Memory B cell (primary cell): ENCODE data around the gene LINGO4.
"Not testable (repeated sequence)": the region's sequence is repeated elsewhere in the genome, so short reads cannot be mapped to it uniquely, and the experiment has no call there.

Source experiments
- ATAC-seq: fragments of 150-1000 bp; cut with Tn5 transposase; 2 replicates; pipeline ENCODE4 v1.10.0; 2021; ENCODE audit warnings: low read depth, mild to moderate bottlenecking, moderate library complexity
- DNase-seq, 2 donors: peaks; one replicate each; pipeline ENCODE4 v3.0.0; 2022; ENCODE audit warnings: low spot score in 2 of 2
- H3K27ac Mint-ChIP-seq: one replicate; pipeline ENCODE4 v1.8.0; 2022; ENCODE audit warnings: mild to moderate bottlenecking, moderate library complexity, mixed read lengths
- H3K27me3 Mint-ChIP-seq: one replicate; pipeline ENCODE4 v1.8.0; 2022; ENCODE audit warnings: mixed read lengths
- H3K36me3 Mint-ChIP-seq: one replicate; pipeline ENCODE4 v1.8.0; 2022; ENCODE audit warnings: mild to moderate bottlenecking, mixed read lengths
- H3K4me1 Mint-ChIP-seq: one replicate; pipeline ENCODE4 v1.8.0; 2022; ENCODE audit warnings: mixed read lengths
- H3K4me3 Mint-ChIP-seq: one replicate; pipeline ENCODE4 v1.8.0; 2022; ENCODE audit warnings: mild to moderate bottlenecking, moderate library complexity, mixed read lengths
- H3K9me3 Mint-ChIP-seq: one replicate; pipeline ENCODE4 v1.8.0; 2022; ENCODE audit warnings: mixed read lengths

The LINGO4 gene

DNA sequence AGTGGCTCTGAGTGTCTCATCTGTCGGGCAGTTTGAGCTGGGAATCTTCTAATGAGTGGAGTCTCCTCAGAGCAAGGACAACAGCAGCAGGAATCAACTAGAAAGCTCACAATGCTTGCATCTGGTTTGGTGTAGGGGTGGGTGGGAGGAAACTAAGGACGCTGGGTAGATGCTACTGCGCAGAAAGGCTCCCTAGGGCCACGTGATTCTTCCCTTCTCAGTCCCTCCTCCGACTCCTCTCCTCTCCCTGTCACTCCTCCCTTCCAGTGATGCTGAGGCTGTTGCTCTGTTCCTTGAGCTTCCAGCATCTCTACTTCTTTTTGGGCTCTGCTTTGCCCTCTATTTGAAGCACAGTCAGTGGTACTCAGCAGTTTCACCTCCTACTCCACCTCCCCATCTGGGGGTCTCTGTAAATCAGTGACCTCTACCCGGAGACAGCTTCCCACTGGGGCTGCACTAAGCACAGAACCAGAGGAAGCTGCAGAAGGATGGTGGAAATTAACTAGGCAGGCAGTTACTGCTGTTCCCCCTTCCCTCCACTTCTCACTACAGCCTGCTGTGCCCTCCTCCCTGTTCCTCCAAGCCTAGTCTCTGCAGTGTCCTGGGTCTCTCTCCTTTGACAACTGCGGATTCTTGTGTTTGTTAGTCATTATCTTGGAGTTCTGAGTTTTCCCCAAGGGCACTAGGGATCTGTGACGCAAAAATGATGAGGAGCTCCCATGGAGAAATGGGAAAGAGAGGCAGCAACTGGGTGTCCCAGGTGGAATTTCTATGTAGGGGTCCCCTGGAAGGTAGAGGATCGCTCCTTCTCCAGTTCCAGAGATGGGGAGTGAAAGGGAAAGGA is 5.8 kb downstream of the LINGO4 start:
- DNase-seq (no peak), ATAC-seq (no peak)
- Mint-ChIP-seq H3K27me3 (peaks cover 8% of the 10 kb centered on the region), H3K9me3 (no peaks in the 10 kb centered on the region), H3K4me1 (no peaks in the 10 kb centered on the region), H3K4me3 (no peak overlapping the region), H3K36me3 (peaks cover 3% of the 10 kb centered on the region), H3K27ac (no peak overlapping the region)

DNA sequence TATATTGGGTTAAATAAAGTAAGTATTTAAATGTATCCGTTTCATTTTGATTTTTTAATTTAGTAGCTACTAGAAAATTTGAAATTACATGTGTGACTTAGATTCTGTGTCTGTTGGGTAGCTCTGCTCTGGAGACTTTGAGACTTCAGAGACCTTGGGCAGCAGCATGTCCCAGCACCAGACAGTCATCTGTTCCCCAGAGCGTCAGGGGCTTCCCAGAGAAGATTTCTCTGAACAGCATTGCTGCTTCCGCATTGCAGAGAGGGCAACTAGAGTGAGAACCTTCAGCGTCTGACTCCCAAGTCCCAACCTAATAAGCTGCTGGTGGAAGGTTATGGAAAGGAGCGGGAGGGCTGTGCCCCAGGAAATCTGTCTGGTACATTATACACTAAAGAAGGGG is 6.6 kb downstream of the LINGO4 start:
- no peaks in the 10 kb centered on the region for H3K4me1 Mint-ChIP-seq
- peaks cover 6% of the 10 kb centered on the region for H3K36me3 Mint-ChIP-seq
- H3K9me3 Mint-ChIP-seq, result no peaks in the 10 kb centered on the region
- H3K4me3 Mint-ChIP-seq, result no peak overlapping the region
- H3K27me3 Mint-ChIP-seq, result peaks cover 8% of the 10 kb centered on the region
- no peak for ATAC-seq
- no peak overlapping the region for H3K27ac Mint-ChIP-seq
- DNase-seq, result no peak

DNA sequence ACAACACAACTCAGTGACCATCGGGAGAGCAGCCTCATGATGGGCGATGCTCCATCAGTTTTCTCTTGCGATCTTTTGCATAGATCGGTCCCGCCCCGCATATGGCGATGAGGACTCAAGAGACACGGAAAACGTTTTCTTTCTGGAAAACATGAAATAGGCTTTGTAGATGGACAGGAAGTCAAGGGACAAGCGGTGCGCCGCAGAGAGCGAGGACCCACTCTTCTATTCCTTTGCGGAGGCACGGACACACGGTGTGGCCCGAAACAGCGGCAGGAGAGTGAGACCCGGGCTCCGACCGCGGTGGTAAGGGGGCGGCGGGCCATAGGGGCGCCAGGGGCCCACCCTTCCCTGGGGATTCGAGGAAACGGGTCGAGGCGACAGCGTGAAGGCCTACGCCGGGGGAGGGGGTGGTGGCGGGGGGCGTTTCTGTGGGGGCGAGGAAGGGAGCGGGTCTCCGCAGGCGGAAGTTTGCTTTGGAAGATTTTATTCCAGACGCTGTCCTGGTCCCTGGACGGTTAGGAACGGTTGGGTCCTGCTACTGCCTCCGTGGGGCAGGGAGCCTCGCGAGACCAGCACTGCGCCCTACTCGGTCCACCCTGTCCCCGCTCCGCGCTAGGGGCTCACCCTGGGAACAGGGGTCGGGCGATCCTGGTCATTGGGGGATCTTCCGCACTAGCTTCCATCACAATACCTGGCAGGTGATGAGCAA is 14.1 kb downstream of the LINGO4 start:
- ATAC-seq (no peak), DNase-seq (no peak)
- no peaks in the 10 kb centered on the region for H3K9me3 Mint-ChIP-seq
- H3K4me3 Mint-ChIP-seq, result peak overlapping the region; percentile 95
- H3K4me1 Mint-ChIP-seq, result peaks cover 7% of the 10 kb centered on the region
- H3K36me3 Mint-ChIP-seq, result peaks cover 3% of the 10 kb centered on the region
- H3K27ac Mint-ChIP-seq, result peak overlapping the region; percentile 91
- no peaks in the 10 kb centered on the region for H3K27me3 Mint-ChIP-seq

DNA sequence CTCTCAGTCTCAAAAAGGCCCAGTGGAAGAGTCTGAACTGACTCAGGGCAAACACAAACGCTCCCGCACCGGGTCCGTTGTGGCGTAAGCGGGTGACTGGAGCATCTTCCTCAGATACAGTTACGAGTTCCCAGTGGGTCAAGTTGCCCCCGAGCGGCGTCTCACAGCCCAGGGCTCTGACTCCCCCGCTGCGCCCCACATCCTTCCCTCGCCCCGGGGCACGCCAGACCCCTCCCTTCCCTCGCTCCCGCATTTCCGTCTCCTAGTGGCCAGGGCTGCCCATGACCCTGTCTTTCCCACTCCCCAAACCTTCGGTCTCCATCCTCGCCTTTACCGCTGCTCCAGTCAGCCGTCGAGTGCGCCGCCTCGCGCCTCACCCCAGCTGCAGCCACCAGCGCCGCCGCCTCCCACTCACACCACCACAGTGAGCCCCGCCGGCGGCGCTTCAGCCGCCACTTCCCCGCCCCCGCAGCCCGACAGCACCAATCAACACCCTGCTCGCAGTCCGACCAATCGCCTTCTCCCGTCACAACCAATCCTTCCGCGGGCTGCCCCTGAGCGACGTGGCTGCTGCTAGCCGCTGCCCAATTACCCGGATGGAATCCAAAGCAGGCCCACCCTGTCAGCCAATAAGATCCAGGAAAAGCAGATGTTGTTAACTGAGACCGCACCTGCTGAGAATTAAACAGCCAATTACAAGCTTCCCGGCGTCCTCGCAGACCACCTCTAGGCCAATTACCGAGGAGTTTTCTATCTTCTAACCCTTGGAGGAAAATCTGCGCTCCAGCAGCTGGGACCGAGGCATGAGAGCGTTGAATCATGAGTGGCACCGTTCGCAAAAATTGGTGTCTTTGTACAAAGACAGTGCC is 14.9 kb downstream of the LINGO4 start, which contains the start of gene TDRKH:
TDRKH (minus strand) TSS at position 430 of the 869 bp plus-strand sequence. CDS start 7,478 bp downstream, outside the sequence.
- Mint-ChIP-seq H3K36me3 (peaks cover 3% of the 10 kb centered on the region), H3K27me3 (no peaks in the 10 kb centered on the region)

DNA sequence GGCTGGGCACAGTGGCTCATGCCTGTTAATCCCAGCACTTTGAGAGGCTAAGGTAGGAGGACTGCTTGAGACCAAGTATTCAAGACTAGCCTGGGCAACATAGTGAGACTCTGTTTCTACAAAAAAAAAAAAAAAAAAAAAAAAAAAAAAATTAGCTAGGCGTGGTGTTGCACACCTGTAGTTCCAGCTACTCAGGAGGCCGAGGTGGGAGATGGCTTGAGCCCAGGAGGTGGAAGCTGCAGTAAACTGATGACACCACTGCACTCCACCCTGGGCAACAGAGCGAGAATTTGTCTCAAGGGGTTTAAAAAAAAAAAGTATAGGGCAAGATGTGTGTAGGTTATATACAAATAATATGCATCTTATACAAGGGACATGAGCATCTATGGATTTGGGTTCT is 17.5 kb downstream of the LINGO4 start:
- H3K27ac Mint-ChIP-seq, result no peak overlapping the region
- H3K36me3 Mint-ChIP-seq, result no peaks in the 10 kb centered on the region
- no peaks in the 10 kb centered on the region for H3K27me3 Mint-ChIP-seq
- H3K4me3 Mint-ChIP-seq, result no peak overlapping the region
- DNase-seq (no peak), ATAC-seq (no peak)
- H3K4me1 Mint-ChIP-seq, result peaks cover 7% of the 10 kb centered on the region
- no peaks in the 10 kb centered on the region for H3K9me3 Mint-ChIP-seq

More for the DNA sequence above, 14.9 kb downstream of the LINGO4 start, which contains the start of gene TDRKH:
- peaks cover 7% of the 10 kb centered on the region for H3K4me1 Mint-ChIP-seq
- H3K27ac Mint-ChIP-seq, result peak within 1 kb of the TSS; percentile 91
- no peaks in the 10 kb centered on the region for H3K9me3 Mint-ChIP-seq
- H3K4me3 Mint-ChIP-seq, result peak within 1 kb of the TSS; percentile 95
- DNase-seq, result peak; percentile 88 to 96
- ATAC-seq, result peak; percentile 91

GRCh38 chr1:151783796-151784195 is 21.4 kb downstream of the LINGO4 start:
- ATAC-seq, result no peak
- Mint-ChIP-seq H3K4me1 (no peaks in the 10 kb centered on the region), H3K27ac (no peak overlapping the region), H3K9me3 (no peaks in the 10 kb centered on the region), H3K27me3 (no peaks in the 10 kb centered on the region), H3K4me3 (no peak overlapping the region), H3K36me3 (peaks cover 7% of the 10 kb centered on the region)
- DNase-seq, result no peak

DNA sequence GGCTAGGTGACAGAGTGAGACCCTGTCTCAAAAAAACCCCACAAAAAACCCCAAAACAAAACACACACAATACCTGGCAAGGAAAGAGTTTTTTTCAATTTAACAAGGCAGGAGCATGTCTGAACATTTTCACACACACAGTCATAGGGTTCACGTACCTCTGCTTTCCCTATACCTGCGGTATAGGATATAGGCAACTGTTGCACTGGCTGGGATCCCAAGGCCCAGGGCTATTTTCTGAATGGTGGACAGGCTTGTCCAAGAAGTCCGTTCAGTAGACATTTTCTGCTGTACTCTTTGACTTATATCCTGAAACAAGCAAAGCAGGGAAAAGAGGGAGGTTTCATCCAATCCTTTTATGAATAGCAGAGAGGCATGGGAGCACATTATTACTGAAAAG is 22.5 kb downstream of the LINGO4 start:
- no peaks in the 10 kb centered on the region for H3K4me1 Mint-ChIP-seq
- H3K9me3 Mint-ChIP-seq, result no peaks in the 10 kb centered on the region
- no peaks in the 10 kb centered on the region for H3K27me3 Mint-ChIP-seq
- no peak overlapping the region for H3K4me3 Mint-ChIP-seq
- ATAC-seq (no peak), DNase-seq (no peak)
- H3K36me3 Mint-ChIP-seq, result peaks cover 14% of the 10 kb centered on the region
- no peak overlapping the region for H3K27ac Mint-ChIP-seq

- not testable (repeated sequence) for H3K4me1 Mint-ChIP-seq, H3K27me3 Mint-ChIP-seq, H3K9me3 Mint-ChIP-seq, H3K27ac Mint-ChIP-seq, H3K4me3 Mint-ChIP-seq, ATAC-seq, DNase-seq
- H3K36me3 Mint-ChIP-seq, result peaks cover 14% of the 10 kb centered on the region
Observed at GRCh38 chr1:151782026-151782425, 23.2 kb downstream of the LINGO4 start.

DNA sequence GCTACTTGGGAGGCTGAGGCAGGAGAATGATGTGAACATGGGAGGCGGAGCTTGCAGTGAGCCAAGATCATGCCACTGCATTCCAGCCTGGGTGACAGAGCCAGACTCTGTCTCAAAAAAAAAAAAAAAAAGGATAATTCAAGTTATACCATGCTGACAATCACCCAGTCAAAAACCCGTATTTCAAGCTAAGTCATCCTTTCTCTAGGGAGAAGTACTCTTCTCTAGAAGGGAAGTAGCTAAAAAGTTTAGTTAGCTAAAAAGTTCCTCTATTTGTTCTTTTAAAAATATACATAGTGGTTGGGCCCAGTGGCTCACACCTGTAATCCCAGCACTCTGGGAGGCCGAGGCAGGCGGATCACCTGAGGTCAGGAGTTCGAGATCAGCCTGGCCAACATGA is 24.5 kb downstream of the LINGO4 start:
- peaks cover 23% of the 10 kb centered on the region for H3K36me3 Mint-ChIP-seq
- not testable (repeated sequence) for DNase-seq, H3K9me3 Mint-ChIP-seq, H3K27ac Mint-ChIP-seq, ATAC-seq, H3K4me3 Mint-ChIP-seq, H3K4me1 Mint-ChIP-seq, H3K27me3 Mint-ChIP-seq

GRCh38 chr1:151779852-151780251 is 25.4 kb downstream of the LINGO4 start:
- no peak overlapping the region for H3K27ac Mint-ChIP-seq
- DNase-seq (no peak), ATAC-seq (no peak)
- H3K9me3 Mint-ChIP-seq, result no peaks in the 10 kb centered on the region
- peaks cover 30% of the 10 kb centered on the region for H3K36me3 Mint-ChIP-seq
- no peak overlapping the region for H3K4me3 Mint-ChIP-seq
- H3K4me1 Mint-ChIP-seq, result no peaks in the 10 kb centered on the region
- H3K27me3 Mint-ChIP-seq, result no peaks in the 10 kb centered on the region

DNA sequence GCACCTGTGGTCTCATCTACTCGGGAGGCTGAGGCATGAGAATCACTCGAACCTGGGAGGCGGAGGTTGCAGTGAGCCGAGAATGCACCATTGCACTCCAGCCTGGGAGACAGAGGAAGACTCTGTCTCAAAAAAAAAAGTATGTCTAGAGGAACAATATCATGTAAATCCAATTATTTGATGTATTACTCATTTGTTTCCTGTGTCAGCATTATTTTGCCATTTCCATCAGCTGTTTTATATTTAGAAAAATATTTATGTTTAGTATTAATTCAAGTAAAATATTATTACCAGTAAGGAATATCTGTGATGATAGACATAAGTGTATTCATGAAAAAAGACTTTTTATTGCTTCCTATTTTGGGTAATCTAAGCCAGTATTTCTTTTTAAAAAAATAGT is 27.9 kb downstream of the LINGO4 start:
- Mint-ChIP-seq H3K9me3 (no peaks in the 10 kb centered on the region), H3K4me1 (no peaks in the 10 kb centered on the region), H3K27me3 (no peaks in the 10 kb centered on the region), H3K36me3 (peaks cover 36% of the 10 kb centered on the region), H3K27ac (no peak overlapping the region), H3K4me3 (no peak overlapping the region)
- DNase-seq (no peak), ATAC-seq (no peak)

DNA sequence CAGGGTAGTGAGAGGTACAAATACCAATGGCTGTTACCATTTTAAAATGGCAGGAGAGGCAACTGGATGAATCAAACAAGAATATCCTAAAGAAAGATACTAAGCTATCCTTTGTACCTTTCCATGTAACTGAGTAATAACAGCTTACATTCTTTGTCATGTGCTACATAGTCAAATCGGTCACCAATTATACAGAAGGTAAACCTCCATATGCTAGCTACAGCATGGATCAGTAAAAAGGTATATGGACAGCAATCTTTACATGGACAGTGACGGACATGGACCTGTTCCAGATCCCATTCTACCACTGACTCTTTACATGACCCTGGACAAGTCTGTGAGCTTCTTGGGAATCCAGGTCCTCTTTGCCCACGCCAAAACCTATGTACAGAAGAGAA is 28.6 kb downstream of the LINGO4 start:
- ATAC-seq, result no peak
- H3K9me3 Mint-ChIP-seq, result no peaks in the 10 kb centered on the region
- peaks cover 36% of the 10 kb centered on the region for H3K36me3 Mint-ChIP-seq
- no peak overlapping the region for H3K4me3 Mint-ChIP-seq
- no peaks in the 10 kb centered on the region for H3K4me1 Mint-ChIP-seq
- no peaks in the 10 kb centered on the region for H3K27me3 Mint-ChIP-seq
- DNase-seq, result no peak
- no peak overlapping the region for H3K27ac Mint-ChIP-seq

GRCh38 chr1:151775894-151776664 is 29.1 kb downstream of the LINGO4 start:
- Mint-ChIP-seq H3K9me3 (no peaks in the 10 kb centered on the region), H3K27me3 (no peaks in the 10 kb centered on the region), H3K4me1 (no peaks in the 10 kb centered on the region), H3K27ac (no peak overlapping the region), H3K4me3 (no peak overlapping the region), H3K36me3 (peaks cover 32% of the 10 kb centered on the region)
- no peak for DNase-seq
- no peak for ATAC-seq
